Activated naive CD8-positive, alpha-beta T cell treated with anti-CD3 and anti-CD28 coated beads, Interleukin-2, amount 10 ng/mL, durations not matched to agents 7 days and 5 days (primary cell): Measurements from ENCODE around the gene CDC42EP1. TPM values are rescaled to one million over a fixed set of nuclear protein-coding genes. Genes with fewer than 3 reads are reported as not detected.
A peak's percentile ranks its signal among the peaks of the same experiment; 100 is the strongest.
"Not testable (repeated sequence)": the region's sequence is repeated elsewhere in the genome, so short reads cannot be mapped to it uniquely, and the experiment has no call there.

ENCODE experiments used
- ATAC-seq: fragments of 150-1000 bp; cut with Tn5 transposase; one replicate; pipeline ENCODE4 v1.10.0; 2021; ENCODE audit warnings: low read depth, moderate library complexity
- POLR2A ChIA-PET: fragments of 350-600 bp; sonication (Branson Sonifier 250); formaldehyde crosslinking; loops from one replicate; lab custom pipeline; 2021; ENCODE audit warnings: antibody characterized with exemption; lab: Charles Lee
- DNase-seq: peaks from one replicate; pipeline ENCODE4 v3.0.0; 2021
- H3K27ac Mint-ChIP-seq: one replicate; pipeline ENCODE4 v1.8.0; 2022; ENCODE audit warnings: mild to moderate bottlenecking, mixed read lengths
- H3K27me3 Mint-ChIP-seq: one replicate; pipeline ENCODE4 v1.8.0; 2022; ENCODE audit warnings: mild to moderate bottlenecking, moderate library complexity, mixed read lengths
- H3K36me3 Mint-ChIP-seq: one replicate; pipeline ENCODE4 v1.8.0; 2021; ENCODE audit warnings: mild to moderate bottlenecking, mixed read lengths
- H3K4me1 Mint-ChIP-seq: one replicate; pipeline ENCODE4 v1.8.0; 2021; ENCODE audit warnings: mixed read lengths
- H3K4me3 Mint-ChIP-seq: one replicate; pipeline ENCODE4 v1.8.0; 2022; ENCODE audit warnings: mild to moderate bottlenecking, moderate library complexity, mixed read lengths
- H3K9me3 Mint-ChIP-seq: one replicate; pipeline ENCODE4 v1.8.0; 2021; ENCODE audit warnings: mixed read lengths
- total RNA-seq, 2 experiments: library from RNA; stranded (reverse); gene quantifications; one replicate each; pipeline ENCODE4 v1.2.3, GENCODE V29; 2021

The CDC42EP1 gene
- total RNA-seq, 2 experiments from 2014 or later = 0.31 TPM; not detected in 1

GRCh38 chr22:37542959-37543358, 17.3 kb upstream of the CDC42EP1 start:
- no peak overlapping the region for H3K27ac Mint-ChIP-seq
- no peaks in the 10 kb centered on the region for H3K9me3 Mint-ChIP-seq
- DNase-seq (no peak), ATAC-seq (no peak)
- H3K4me1 Mint-ChIP-seq = peaks cover 34% of the 10 kb centered on the region
- POLR2A ChIA-PET = interaction anchor here (6.5 kb wide), 1 partner anchor 22 kb away, joined by 70 read pairs; no protein-coding TSS in a partner anchor
- no peaks in the 10 kb centered on the region for H3K36me3 Mint-ChIP-seq
- H3K27me3 Mint-ChIP-seq = peaks cover 26% of the 10 kb centered on the region
- no peak overlapping the region for H3K4me3 Mint-ChIP-seq

GRCh38 chr22:37544955-37545702, 15.2 kb upstream of the CDC42EP1 start:
- DNase-seq (peak; percentile 74), ATAC-seq (peak; percentile 68)
- no peak overlapping the region for H3K4me3 Mint-ChIP-seq
- peaks cover 23% of the 10 kb centered on the region for H3K27me3 Mint-ChIP-seq
- no peaks in the 10 kb centered on the region for H3K9me3 Mint-ChIP-seq
- H3K4me1 Mint-ChIP-seq = peaks cover 20% of the 10 kb centered on the region
- POLR2A ChIA-PET = interaction anchor here (0.8 to 3.2 kb wide), 3 partner anchors 19 to 47 kb away, joined by 3 to 22 read pairs (median 4); no protein-coding TSS in a partner anchor
- H3K36me3 Mint-ChIP-seq = no peaks in the 10 kb centered on the region
- H3K27ac Mint-ChIP-seq = peak overlapping the region; percentile 68

- no peak for DNase-seq
- Mint-ChIP-seq H3K27me3 (peaks cover 20% of the 10 kb centered on the region), H3K4me3 (no peak overlapping the region), H3K9me3 (no peaks in the 10 kb centered on the region), H3K4me1 (peaks cover 15% of the 10 kb centered on the region), H3K27ac (peak overlapping the region; percentile 68), H3K36me3 (no peaks in the 10 kb centered on the region)
- no peak for ATAC-seq
- POLR2A ChIA-PET = interaction anchor here (0.6 to 3.2 kb wide), 4 partner anchors 18 to 501 kb away, joined by 3 to 22 read pairs (median 4); no protein-coding TSS in a partner anchor
Measured at GRCh38 chr22:37545703-37546436, 14.4 kb upstream of the CDC42EP1 start.

- H3K27ac Mint-ChIP-seq = no peak overlapping the region
- H3K4me1 Mint-ChIP-seq = peaks cover 12% of the 10 kb centered on the region
- DNase-seq (no peak), ATAC-seq (no peak)
- H3K27me3 Mint-ChIP-seq = peaks cover 23% of the 10 kb centered on the region
- POLR2A ChIA-PET = interaction anchor here (0.6 to 3.2 kb wide), 3 partner anchors 20 to 502 kb away, joined by 3 to 22 read pairs (median 4); no protein-coding TSS in a partner anchor
- no peaks in the 10 kb centered on the region for H3K36me3 Mint-ChIP-seq
- no peaks in the 10 kb centered on the region for H3K9me3 Mint-ChIP-seq
- no peak overlapping the region for H3K4me3 Mint-ChIP-seq
Measured at GRCh38 chr22:37546437-37547250, 13.6 kb upstream of the CDC42EP1 start.

GRCh38 chr22:37547251-37547741, 13.0 kb upstream of the CDC42EP1 start:
- Mint-ChIP-seq H3K36me3 (no peaks in the 10 kb centered on the region), H3K4me1 (peaks cover 6% of the 10 kb centered on the region), H3K4me3 (no peak overlapping the region), H3K9me3 (no peaks in the 10 kb centered on the region), H3K27me3 (peaks cover 21% of the 10 kb centered on the region), H3K27ac (no peak overlapping the region)
- ATAC-seq (no peak), DNase-seq (no peak)
- POLR2A ChIA-PET = interaction anchor here (0.9 to 1.2 kb wide), 2 partner anchors 20 to 45 kb away, joined by 4 to 5 read pairs; no protein-coding TSS in a partner anchor

GRCh38 chr22:37549704-37550059, 10.6 kb upstream of the CDC42EP1 start:
- Mint-ChIP-seq H3K27me3 (peaks cover 36% of the 10 kb centered on the region), H3K27ac (no peak overlapping the region), H3K4me1 (peaks cover 6% of the 10 kb centered on the region), H3K36me3 (no peaks in the 10 kb centered on the region), H3K9me3 (no peaks in the 10 kb centered on the region), H3K4me3 (no peak overlapping the region)
- DNase-seq (no peak), ATAC-seq (no peak)
- POLR2A ChIA-PET = interaction anchor here (1.0 to 2.6 kb wide), 2 partner anchors 17 to 43 kb away, joined by 3 to 8 read pairs; no protein-coding TSS in a partner anchor

- not testable (repeated sequence) for H3K4me3 Mint-ChIP-seq, H3K4me1 Mint-ChIP-seq, DNase-seq, ATAC-seq, H3K9me3 Mint-ChIP-seq, H3K36me3 Mint-ChIP-seq, H3K27ac Mint-ChIP-seq
- peaks cover 44% of the 10 kb centered on the region for H3K27me3 Mint-ChIP-seq
- POLR2A ChIA-PET = interaction anchor here (2.6 kb wide), 1 partner anchor 16 kb away, joined by 8 read pairs; no protein-coding TSS in a partner anchor
Measured at GRCh38 chr22:37550921-37551320, 9.4 kb upstream of the CDC42EP1 start.

- POLR2A ChIA-PET = no interaction called here
- no peak for DNase-seq
- H3K9me3 Mint-ChIP-seq = no peaks in the 10 kb centered on the region
- no peak for ATAC-seq
- H3K4me3 Mint-ChIP-seq = no peak overlapping the region
- H3K27ac Mint-ChIP-seq = no peak overlapping the region
- no peaks in the 10 kb centered on the region for H3K36me3 Mint-ChIP-seq
- H3K4me1 Mint-ChIP-seq = peaks cover 7% of the 10 kb centered on the region
- H3K27me3 Mint-ChIP-seq = peaks cover 50% of the 10 kb centered on the region
Measured at GRCh38 chr22:37551981-37552380, 8.3 kb upstream of the CDC42EP1 start.

GRCh38 chr22:37552524-37553163, 7.6 kb upstream of the CDC42EP1 start:
- Mint-ChIP-seq H3K36me3 (no peaks in the 10 kb centered on the region), H3K27ac (no peak overlapping the region)

GRCh38 chr22:37553725-37554124, 6.6 kb upstream of the CDC42EP1 start:
- Mint-ChIP-seq H3K27me3 (peaks cover 65% of the 10 kb centered on the region), H3K4me3 (no peak overlapping the region), H3K9me3 (no peaks in the 10 kb centered on the region), H3K36me3 (no peaks in the 10 kb centered on the region), H3K27ac (no peak overlapping the region), H3K4me1 (peaks cover 7% of the 10 kb centered on the region)
- ATAC-seq = no peak
- POLR2A ChIA-PET = interaction anchor here (0.6 to 1.1 kb wide), 2 partner anchors 11 to 14 kb away, joined by 3 to 4 read pairs; no protein-coding TSS in a partner anchor
- DNase-seq = no peak

More at GRCh38 chr22:37552524-37553163, 7.6 kb upstream of the CDC42EP1 start:
- peaks cover 7% of the 10 kb centered on the region for H3K4me1 Mint-ChIP-seq
- ATAC-seq (no peak), DNase-seq (no peak)
- POLR2A ChIA-PET = no interaction called here
- H3K27me3 Mint-ChIP-seq = peaks cover 55% of the 10 kb centered on the region
- H3K9me3 Mint-ChIP-seq = no peaks in the 10 kb centered on the region
- H3K4me3 Mint-ChIP-seq = no peak overlapping the region

GRCh38 chr22:37555029-37555428, 5.3 kb upstream of the CDC42EP1 start:
- no peak for ATAC-seq
- Mint-ChIP-seq H3K27me3 (peaks cover 75% of the 10 kb centered on the region), H3K27ac (no peak overlapping the region), H3K4me1 (peaks cover 7% of the 10 kb centered on the region), H3K36me3 (no peaks in the 10 kb centered on the region), H3K9me3 (no peaks in the 10 kb centered on the region), H3K4me3 (no peak overlapping the region)
- POLR2A ChIA-PET = interaction anchor here (1.1 kb wide), 1 partner anchor 12 kb away, joined by 3 read pairs; no protein-coding TSS in a partner anchor
- no peak for DNase-seq

GRCh38 chr22:37556710-37557109, 3.6 kb upstream of the CDC42EP1 start:
- H3K4me3 Mint-ChIP-seq = no peak overlapping the region
- no peak overlapping the region for H3K27ac Mint-ChIP-seq
- H3K36me3 Mint-ChIP-seq = no peaks in the 10 kb centered on the region
- no peak for DNase-seq
- POLR2A ChIA-PET = interaction anchor here (0.7 to 1.1 kb wide), 3 partner anchors 10 to 100 kb away, joined by 3 read pairs; no protein-coding TSS in a partner anchor
- H3K4me1 Mint-ChIP-seq = peaks cover 7% of the 10 kb centered on the region
- ATAC-seq = no peak
- peaks cover 73% of the 10 kb centered on the region for H3K27me3 Mint-ChIP-seq
- H3K9me3 Mint-ChIP-seq = no peaks in the 10 kb centered on the region
